PC-3 (cell line): ENCODE measurements around the gene PRKCD. TPM values are rescaled to one million over a fixed set of nuclear protein-coding genes. Genes with fewer than 3 reads are reported as not detected.

Experiments used
- ATAC-seq: fragments of 200-7000 bp; cut with Tn5 transposase; 2 replicates; pipeline ENCODE4 v1.9.1; 2020; ENCODE audit warnings: mild to moderate bottlenecking, moderate library complexity
- BruUV-seq: library from RNA; stranded (reverse); fragments of 400-500 nt; replicated peaks from 2 replicates; lab custom pipeline; 2021; lab: Mats Ljungman, UMichigan
- CTCF ChIA-PET: fragments of 300-600 bp; sonication (Branson Sonifier 250); formaldehyde crosslinking; loops from one replicate; lab custom pipeline; 2022; ENCODE audit warnings: antibody characterized with exemption; lab: Charles Lee
- POLR2A ChIA-PET: fragments of 300-600 bp; sonication (Branson Sonifier 250); formaldehyde crosslinking; loops from one replicate; lab custom pipeline; 2022; ENCODE audit warnings: antibody characterized with exemption; ENCODE audit not compliant: unreplicated experiment; lab: Charles Lee
- DNase-seq: peaks from one replicate; pipeline ENCODE4 v3.0.0-alpha.2; 2015
- H2AFZ ChIP-seq: fragments of 300-600 bp; sonication (generic); 2 replicates; pipeline ENCODE4 v1.6.0; 2016; ENCODE audit warnings: antibody characterized with exemption, low read length
- H3F3A ChIP-seq: fragments of 300-600 bp; sonication (generic); one replicate; pipeline ENCODE4 v1.6.0; 2017; ENCODE audit warnings: antibody characterized with exemption, low read length, control low read depth, mild to moderate bottlenecking; ENCODE audit not compliant: unreplicated experiment
- H3K27ac ChIP-seq: fragments of 300-600 bp; sonication (generic); 2 replicates; pipeline ENCODE4 v1.5.1; 2016; ENCODE audit warnings: mild to moderate bottlenecking, low read length
- H3K27me3 ChIP-seq: fragments of 300-600 bp; sonication (generic); 2 replicates; pipeline ENCODE4 v1.6.1; 2016; ENCODE audit warnings: low read length, mixed read lengths
- H3K36me3 ChIP-seq: fragments of 300-600 bp; sonication (generic); 2 replicates; pipeline ENCODE4 v1.6.1; 2016; ENCODE audit warnings: low read depth, mixed run types, low read length, mixed read lengths
- H3K4me1 ChIP-seq: fragments of 300-600 bp; sonication (generic); 2 replicates; pipeline ENCODE4 v1.5.1; 2016; ENCODE audit warnings: low read length; ENCODE audit not compliant: insufficient read depth
- H3K4me2 ChIP-seq: fragments of 300-600 bp; sonication (generic); 2 replicates; pipeline ENCODE4 v1.6.0; 2016; ENCODE audit warnings: low read length
- H3K4me3 ChIP-seq: fragments of 300-600 bp; sonication (generic); 2 replicates; pipeline ENCODE4 v1.5.1; 2016; ENCODE audit warnings: mild to moderate bottlenecking, low read length, mixed read lengths
- H3K79me2 ChIP-seq: fragments of 300-600 bp; sonication (generic); 2 replicates; pipeline ENCODE4 v1.6.1; 2017; ENCODE audit warnings: low read length, mixed read lengths
- H3K9ac ChIP-seq: fragments of 300-600 bp; sonication (generic); 2 replicates; pipeline ENCODE4 v1.6.0; 2016; ENCODE audit warnings: mild to moderate bottlenecking, low read length
- H3K9me2 ChIP-seq: fragments of 300-600 bp; sonication (generic); replicated peaks from 2 replicates; pipeline ENCODE4 v1.6.1; 2016; ENCODE audit warnings: mixed run types, low read length, mixed read lengths
- H3K9me3 ChIP-seq: fragments of 300-600 bp; sonication (generic); 2 replicates; pipeline ENCODE4 v1.6.1; 2016; ENCODE audit warnings: low read length, mixed read lengths
- H4K20me1 ChIP-seq: fragments of 300-600 bp; sonication (generic); 2 replicates; pipeline ENCODE4 v1.6.1; 2016; ENCODE audit warnings: low read length, mixed read lengths
- CTCF ChIP-seq: fragments of 300-600 bp; sonication (generic); conservative IDR thresholded peaks from 2 replicates; pipeline ENCODE4 v1.5.1; 2017; ENCODE audit warnings: antibody characterized with exemption, low read depth, mild to moderate bottlenecking, low read length
- EZH2 ChIP-seq: fragments of 300-600 bp; sonication (generic); IDR thresholded peaks from one replicate; pipeline ENCODE4 v1.6.1; 2017; ENCODE audit warnings: antibody characterized with exemption, mild to moderate bottlenecking, low read length; ENCODE audit not compliant: unreplicated experiment
- EZH2phosphoT487 ChIP-seq: fragments of 300-600 bp; sonication (generic); IDR thresholded peaks from 2 replicates; pipeline ENCODE4 v1.6.1; 2018; ENCODE audit warnings: mild to moderate bottlenecking, antibody characterized with exemption, low read length, borderline replicate concordance
- intact Hi-C: fragments of 100-400 bp; cut with micrococcal nuclease; formaldehyde crosslinking; loops from 2 replicates; pipeline ENCODE4 v1.9.0; 2023
- total RNA-seq: library from RNA; depleted of rRNA; stranded (reverse); fragments of >200 nt; gene quantifications from 2 replicates; pipeline ENCODE4 v1.2.3, GENCODE V29; 2014

PRKCD gene
- total RNA-seq, 1 experiment from 2014 or later, result 7.8 TPM

- no peaks in the 10 kb centered on the region for H3K27me3 ChIP-seq
- no peaks in the 10 kb centered on the region for H3K79me2 ChIP-seq
- no peak for ATAC-seq
- peak overlapping the region; percentile 81 for H3K27ac ChIP-seq
- DNase-seq, result no peak
- no peaks in the 10 kb centered on the region for H3K9me2 ChIP-seq
- H2AFZ ChIP-seq, result peak overlapping the region; percentile 18; the same call in 1 of the 2 replicates
- no peak overlapping the region for H3K4me3 ChIP-seq
- no TSS peak for BruUV-seq
- CTCF ChIA-PET, result interaction anchor here (0.7 to 1.7 kb wide), 4 partner anchors 18 to 83 kb away, joined by 4 to 9 read pairs (median 6); partner anchors contain the start of gene PRKCD
- H3K9me3 ChIP-seq, result no peaks in the 10 kb centered on the region
- POLR2A ChIA-PET, result no interaction called here
- peak overlapping the region; percentile 27; the same call in 1 of the 2 replicates for H3K4me2 ChIP-seq
- 0 out of 2 replicates have a peak overlapping the region, but pooled peaks have one; percentile 12 for H3K9ac ChIP-seq
- H3K36me3 ChIP-seq, result peaks cover 26% of the 10 kb centered on the region
- no peak for TF ChIP-seq EZH2
- no peak for TF ChIP-seq CTCF
- TF ChIP-seq EZH2phosphoT487, result no peak
- no peaks in the 10 kb centered on the region for H4K20me1 ChIP-seq
- peaks cover 5% of the 10 kb centered on the region for H3F3A ChIP-seq
- intact Hi-C loops, result loop anchor here (1.0 kb wide), 4 partner anchors 17 to 83 kb away; partner anchors contain the start of gene RFT1
- peaks cover 49% of the 10 kb centered on the region for H3K4me1 ChIP-seq
Observed at GRCh38 chr3:53113293-53114010, 47.6 kb upstream of the PRKCD start.

- Histone ChIP-seq H3K4me1 (peaks cover 44% of the 10 kb centered on the region), H3K27ac (peak overlapping the region; percentile 81), H3K9ac (peak overlapping the region; percentile 34; the same call in 1 of the 2 replicates), H3F3A (peaks cover 5% of the 10 kb centered on the region), H3K36me3 (peaks cover 29% of the 10 kb centered on the region), H3K9me2 (no peaks in the 10 kb centered on the region), H4K20me1 (no peaks in the 10 kb centered on the region), H3K27me3 (no peaks in the 10 kb centered on the region), H2AFZ (peak overlapping the region; percentile 18; the same call in 1 of the 2 replicates), H3K4me2 (peak overlapping the region; percentile 27), H3K79me2 (no peaks in the 10 kb centered on the region), H3K4me3 (no peak overlapping the region), H3K9me3 (no peaks in the 10 kb centered on the region)
- BruUV-seq, result no TSS peak
- ChIA-PET POLR2A (no interaction called here), CTCF (interaction anchor here (0.7 to 1.7 kb wide), 6 partner anchors 18 to 82 kb away, joined by 3 to 9 read pairs (median 6); partner anchors contain the start of gene PRKCD)
- intact Hi-C loops, result loop anchor here (1.0 kb wide), 4 partner anchors 16 to 82 kb away; partner anchors contain the start of gene RFT1
- peak; percentile 61 for ATAC-seq
- peak; percentile 90 for DNase-seq
- no peak for TF ChIP-seq EZH2
- peak; percentile 99 for TF ChIP-seq CTCF
Observed at GRCh38 chr3:53114011-53114400, 47.0 kb upstream of the PRKCD start.
